ENCODE measurements around the gene NKX2-1. TPM values are rescaled to one million over a fixed set of nuclear protein-coding genes. Genes with fewer than 3 reads are reported as not detected.

NKX2-1 gene
- total RNA-seq, 1 donor from 2014 or later: not detected

GRCh38 chr14:36495666-36496065 lies 24.4 kb downstream of the NKX2-1 start:
- H3K4me3 ChIP-seq (ENCODE audit: insufficient read depth, low read depth, low read length): no peak overlapping the region
- H3K27me3 Mint-ChIP-seq (ENCODE audit: low read depth, unreplicated experiment): peaks cover 51% of the 10 kb centered on the region
- H3K27ac Mint-ChIP-seq (ENCODE audit: unreplicated experiment): no peak overlapping the region
- H3K4me3 Mint-ChIP-seq (ENCODE audit: unreplicated experiment): no peak overlapping the region
- H3K9me3 ChIP-seq (ENCODE audit: insufficient read depth, low read depth, low read length): no peaks in the 10 kb centered on the region
- H3K36me3 ChIP-seq (ENCODE audit: insufficient read depth, low read length): no peaks in the 10 kb centered on the region
- TF ChIP-seq EZH2 (IDR thresholded peaks at IDR 0.05; ENCODE audit: insufficient read depth, low read length) (no peak), CTCF (IDR thresholded peaks at IDR 0.05; ENCODE audit: insufficient read depth, low read depth, low read length) (no peak)
- H3K4me1 Mint-ChIP-seq (ENCODE audit: low read depth, unreplicated experiment): no peaks in the 10 kb centered on the region
- H2AFZ ChIP-seq (ENCODE audit: low read depth, low read length): no peak overlapping the region
- H3K9me3 Mint-ChIP-seq (ENCODE audit: unreplicated experiment): no peaks in the 10 kb centered on the region
- H3K9ac ChIP-seq (ENCODE audit: low read length): no peak overlapping the region
- FAIRE-seq: no peak
- no peak overlapping the region for H3K4me2 ChIP-seq (ENCODE audit: low read length)
- H3K4me1 ChIP-seq (ENCODE audit: insufficient read depth, low read length): no peaks in the 10 kb centered on the region
- no peaks in the 10 kb centered on the region for H3K79me2 ChIP-seq (ENCODE audit: insufficient read depth, low read length)
- H3K36me3 Mint-ChIP-seq (ENCODE audit: low read depth, unreplicated experiment): no peaks in the 10 kb centered on the region
- peaks cover 10% of the 10 kb centered on the region for H3K27me3 ChIP-seq (ENCODE audit: insufficient read depth, low read length)
- H4K20me1 ChIP-seq (ENCODE audit: insufficient read depth, low read length): no peaks in the 10 kb centered on the region
- no peak for DNase-seq (ENCODE audit: low read depth)
- no peak overlapping the region for H3K27ac ChIP-seq (ENCODE audit: low read depth, low read length)

GRCh38 chr14:36493761-36494160 lies 26.3 kb downstream of the NKX2-1 start:
- H3K27ac ChIP-seq (ENCODE audit: low read depth, low read length): no peak overlapping the region
- H3K4me2 ChIP-seq (ENCODE audit: low read length): no peak overlapping the region
- no peak for DNase-seq (ENCODE audit: low read depth)
- H3K27ac Mint-ChIP-seq (ENCODE audit: unreplicated experiment): no peak overlapping the region
- no peaks in the 10 kb centered on the region for H3K4me1 Mint-ChIP-seq (ENCODE audit: low read depth, unreplicated experiment)
- H3K79me2 ChIP-seq (ENCODE audit: insufficient read depth, low read length): no peaks in the 10 kb centered on the region
- H3K4me3 Mint-ChIP-seq (ENCODE audit: unreplicated experiment): no peak overlapping the region
- no peaks in the 10 kb centered on the region for H4K20me1 ChIP-seq (ENCODE audit: insufficient read depth, low read length)
- H3K4me1 ChIP-seq (ENCODE audit: insufficient read depth, low read length): no peaks in the 10 kb centered on the region
- peaks cover 3% of the 10 kb centered on the region for H3K27me3 ChIP-seq (ENCODE audit: insufficient read depth, low read length)
- H3K36me3 Mint-ChIP-seq (ENCODE audit: low read depth, unreplicated experiment): no peaks in the 10 kb centered on the region
- H3K27me3 Mint-ChIP-seq (ENCODE audit: low read depth, unreplicated experiment): peaks cover 42% of the 10 kb centered on the region
- no peak overlapping the region for H3K4me3 ChIP-seq (ENCODE audit: insufficient read depth, low read depth, low read length)
- H3K36me3 ChIP-seq (ENCODE audit: insufficient read depth, low read length): no peaks in the 10 kb centered on the region
- H3K9me3 ChIP-seq (ENCODE audit: insufficient read depth, low read depth, low read length): no peaks in the 10 kb centered on the region
- no peaks in the 10 kb centered on the region for H3K9me3 Mint-ChIP-seq (ENCODE audit: unreplicated experiment)
- TF ChIP-seq EZH2 (IDR thresholded peaks at IDR 0.05; ENCODE audit: insufficient read depth, low read length) (no peak), CTCF (IDR thresholded peaks at IDR 0.05; ENCODE audit: insufficient read depth, low read depth, low read length) (no peak)
- no peak overlapping the region for H3K9ac ChIP-seq (ENCODE audit: low read length)
- H2AFZ ChIP-seq (ENCODE audit: low read depth, low read length): no peak overlapping the region
- FAIRE-seq: no peak

GRCh38 chr14:36485773-36486172 lies 34.3 kb downstream of the NKX2-1 start:
- no peak for TF ChIP-seq EZH2 (IDR thresholded peaks at IDR 0.05; ENCODE audit: insufficient read depth, low read length)
- H3K36me3 Mint-ChIP-seq (ENCODE audit: low read depth, unreplicated experiment): no peaks in the 10 kb centered on the region
- no peak for FAIRE-seq

More at GRCh38 chr14:36485773-36486172, 34.3 kb downstream of the NKX2-1 start:
- no peak overlapping the region for H2AFZ ChIP-seq (ENCODE audit: low read depth, low read length)
- no peak overlapping the region for H3K4me3 ChIP-seq (ENCODE audit: insufficient read depth, low read depth, low read length)
- H3K4me1 ChIP-seq (ENCODE audit: insufficient read depth, low read length): no peaks in the 10 kb centered on the region
- no peaks in the 10 kb centered on the region for H3K9me3 Mint-ChIP-seq (ENCODE audit: unreplicated experiment)
- H3K9ac ChIP-seq (ENCODE audit: low read length): no peak overlapping the region
- no peaks in the 10 kb centered on the region for H3K27me3 ChIP-seq (ENCODE audit: insufficient read depth, low read length)
- no peaks in the 10 kb centered on the region for H3K79me2 ChIP-seq (ENCODE audit: insufficient read depth, low read length)
- no peak overlapping the region for H3K27ac ChIP-seq (ENCODE audit: low read depth, low read length)
- H3K4me3 Mint-ChIP-seq (ENCODE audit: unreplicated experiment): no peak overlapping the region
- peaks cover 35% of the 10 kb centered on the region for H3K27me3 Mint-ChIP-seq (ENCODE audit: low read depth, unreplicated experiment)
- H4K20me1 ChIP-seq (ENCODE audit: insufficient read depth, low read length): no peaks in the 10 kb centered on the region
- no peaks in the 10 kb centered on the region for H3K9me3 ChIP-seq (ENCODE audit: insufficient read depth, low read depth, low read length)
- no peak overlapping the region for H3K27ac Mint-ChIP-seq (ENCODE audit: unreplicated experiment)
- no peak overlapping the region for H3K4me2 ChIP-seq (ENCODE audit: low read length)
- H3K4me1 Mint-ChIP-seq (ENCODE audit: low read depth, unreplicated experiment): no peaks in the 10 kb centered on the region
- no peaks in the 10 kb centered on the region for H3K36me3 ChIP-seq (ENCODE audit: insufficient read depth, low read length)
- no peak for DNase-seq (ENCODE audit: low read depth)

Data from astrocyte (in vitro differentiated cells and primary cell).